ENCODE data around the gene S100G. TPM values are rescaled to one million over a fixed set of nuclear protein-coding genes. Genes with fewer than 3 reads are reported as not detected.

S100G gene
- total RNA-seq, 4 donors from 2014 or later: not detected

DNA sequence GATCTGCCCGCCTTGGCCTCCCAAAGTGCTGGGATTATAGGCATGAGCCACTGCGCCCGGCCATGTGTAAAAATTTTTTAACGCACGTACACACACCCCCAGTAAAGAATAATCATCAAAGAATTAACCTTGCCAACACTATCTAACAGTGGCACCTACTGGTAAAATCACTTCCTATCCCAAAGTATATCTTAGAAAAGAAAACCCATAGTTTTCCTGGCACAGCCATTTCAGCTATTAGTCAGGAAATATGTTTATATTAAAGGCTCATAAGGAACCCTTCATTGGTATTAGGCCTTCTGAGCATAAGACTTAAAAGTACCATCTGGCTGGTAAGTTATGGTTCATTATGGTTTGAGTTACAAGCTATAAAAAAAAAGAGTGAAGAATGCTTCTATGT lies 14.1 kb downstream of the S100G start:
- WGBS, 2 donors: 90 to 97% methylated on average over 5 of the region's 5 CpGs
- Histone ChIP-seq H3K4me1 (no peaks in the 10 kb centered on the region), H3K27me3 (no peaks in the 10 kb centered on the region), H3K4me3 (replicated peaks in 1 of 3) (no peak overlapping the region), H3K36me3 (no peaks in the 10 kb centered on the region), H3K9me3 (no peaks in the 10 kb centered on the region), H3K27ac (no peak overlapping the region)
- TF ChIP-seq, protein P1, sequence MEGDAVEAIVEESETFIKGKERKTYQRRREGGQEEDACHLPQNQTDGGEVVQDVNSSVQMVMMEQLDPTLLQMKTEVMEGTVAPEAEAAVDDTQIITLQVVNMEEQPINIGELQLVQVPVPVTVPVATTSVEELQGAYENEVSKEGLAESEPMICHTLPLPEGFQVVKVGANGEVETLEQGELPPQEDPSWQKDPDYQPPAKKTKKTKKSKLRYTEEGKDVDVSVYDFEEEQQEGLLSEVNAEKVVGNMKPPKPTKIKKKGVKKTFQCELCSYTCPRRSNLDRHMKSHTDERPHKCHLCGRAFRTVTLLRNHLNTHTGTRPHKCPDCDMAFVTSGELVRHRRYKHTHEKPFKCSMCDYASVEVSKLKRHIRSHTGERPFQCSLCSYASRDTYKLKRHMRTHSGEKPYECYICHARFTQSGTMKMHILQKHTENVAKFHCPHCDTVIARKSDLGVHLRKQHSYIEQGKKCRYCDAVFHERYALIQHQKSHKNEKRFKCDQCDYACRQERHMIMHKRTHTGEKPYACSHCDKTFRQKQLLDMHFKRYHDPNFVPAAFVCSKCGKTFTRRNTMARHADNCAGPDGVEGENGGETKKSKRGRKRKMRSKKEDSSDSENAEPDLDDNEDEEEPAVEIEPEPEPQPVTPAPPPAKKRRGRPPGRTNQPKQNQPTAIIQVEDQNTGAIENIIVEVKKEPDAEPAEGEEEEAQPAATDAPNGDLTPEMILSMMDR (IDR thresholded peaks at IDR 0.05): no peak
- no peak for TF ChIP-seq POLR2A (IDR thresholded peaks at IDR 0.05)
- intact Hi-C loops (cut with DNase I): no loop called here
- DNase-seq: no peak

DNA sequence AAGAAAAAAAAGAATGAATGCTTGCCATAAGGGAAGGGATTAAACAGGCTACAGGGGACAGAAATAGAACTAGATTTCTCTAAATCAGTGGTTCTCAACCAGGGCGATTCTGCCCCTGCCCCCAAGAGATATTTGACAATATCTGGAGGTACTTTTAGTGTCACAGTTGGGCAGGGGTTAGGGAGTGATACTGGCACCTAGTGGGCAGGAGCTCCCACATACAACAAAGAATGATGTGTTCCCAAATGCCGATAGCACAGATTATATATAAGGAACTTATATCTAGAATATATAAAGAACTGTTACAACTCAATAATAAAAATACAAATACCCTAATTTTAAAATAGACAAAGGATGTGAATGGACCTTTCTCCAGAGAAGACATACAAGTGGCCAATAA lies 14.7 kb downstream of the S100G start:
- H3K4me3 ChIP-seq (replicated peaks in 1 of 3): no peak overlapping the region
- 91 to 98% methylated on average over 2 of the region's 2 CpGs for WGBS, 2 donors
- TF ChIP-seq, protein P1 (IDR thresholded peaks at IDR 0.05): no peak
- TF ChIP-seq POLR2A (IDR thresholded peaks at IDR 0.05): no peak
- no peaks in the 10 kb centered on the region for H3K9me3 ChIP-seq
- H3K36me3 ChIP-seq: no peaks in the 10 kb centered on the region
- no peaks in the 10 kb centered on the region for H3K27me3 ChIP-seq
- no peak for DNase-seq
- no peak overlapping the region for H3K27ac ChIP-seq
- no peaks in the 10 kb centered on the region for H3K4me1 ChIP-seq
- intact Hi-C loops (cut with DNase I): no loop called here

DNA sequence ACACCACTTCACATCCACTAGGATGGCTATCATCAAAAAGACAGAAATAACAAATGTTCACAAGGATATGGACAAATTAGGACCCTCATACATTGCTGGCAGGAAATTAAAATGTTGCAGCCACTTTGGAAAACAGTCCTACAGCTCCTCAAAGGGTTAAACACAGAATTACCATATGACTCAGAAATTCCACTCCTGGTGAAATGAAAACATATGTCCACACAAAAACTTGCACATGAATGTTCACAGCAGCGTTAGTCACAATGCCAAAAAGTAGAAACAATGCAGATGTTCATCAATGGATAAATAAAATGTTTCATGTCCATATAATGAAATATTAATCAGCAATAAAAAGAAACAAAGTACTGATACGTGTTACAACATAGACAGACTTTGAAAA lies 15.1 kb downstream of the S100G start:
- no peaks in the 10 kb centered on the region for H3K9me3 ChIP-seq
- 66 to 78% methylated on average over 2 of the region's 2 CpGs for WGBS, 2 donors
- intact Hi-C loops (cut with DNase I): no loop called here
- no peaks in the 10 kb centered on the region for H3K4me1 ChIP-seq
- no peak overlapping the region for H3K27ac ChIP-seq
- DNase-seq: no peak
- TF ChIP-seq, protein P1 (IDR thresholded peaks at IDR 0.05): no peak
- H3K36me3 ChIP-seq: no peaks in the 10 kb centered on the region
- no peaks in the 10 kb centered on the region for H3K27me3 ChIP-seq
- no peak overlapping the region for H3K4me3 ChIP-seq (replicated peaks in 1 of 3)

DNA sequence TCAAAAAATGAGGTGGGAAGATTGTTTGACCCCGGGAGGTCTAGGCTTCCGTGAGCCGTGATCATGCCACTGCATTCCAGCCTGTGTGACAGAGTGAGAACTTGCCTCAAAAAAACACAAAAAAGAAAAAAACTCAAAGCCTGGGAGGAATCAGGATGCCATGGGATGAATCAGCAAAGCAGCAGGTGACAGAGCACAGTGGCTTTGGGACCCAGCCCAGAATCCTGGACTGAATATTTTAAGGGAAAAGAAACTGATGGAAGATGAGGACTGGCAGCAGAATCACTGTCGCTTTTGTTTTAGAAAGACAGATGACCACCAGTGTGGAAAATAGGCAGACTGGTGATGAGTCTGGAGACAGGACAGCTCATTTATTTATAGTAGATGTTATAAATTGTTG lies 16.6 kb downstream of the S100G start:
- no peak for DNase-seq
- no peaks in the 10 kb centered on the region for H3K9me3 ChIP-seq
- 93 to 95% methylated on average over 4 of the region's 4 CpGs for WGBS, 2 donors

DNA sequence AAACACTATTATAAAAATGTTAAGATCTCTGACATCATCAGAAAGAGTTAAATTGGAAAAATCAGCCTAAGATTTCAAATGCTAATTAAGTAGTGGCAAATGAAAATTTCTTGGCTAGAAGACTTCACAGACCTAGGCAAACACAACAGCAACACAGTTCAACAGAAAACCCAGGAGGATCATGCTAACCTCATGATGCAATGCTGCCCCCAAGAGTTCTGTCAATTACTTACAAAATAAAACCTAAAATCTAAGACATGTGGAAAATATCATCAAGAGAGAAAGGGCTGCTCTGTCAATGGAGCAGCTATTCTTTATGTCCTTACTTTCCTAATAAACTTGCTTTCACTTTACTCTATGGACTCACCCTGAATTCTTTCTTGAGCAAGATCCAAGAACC lies 21.0 kb downstream of the S100G start:
- H3K27ac ChIP-seq: no peak overlapping the region
- DNase-seq: no peak
- no peak for TF ChIP-seq POLR2A (IDR thresholded peaks at IDR 0.05)
- TF ChIP-seq, protein P1 (IDR thresholded peaks at IDR 0.05): peak in 2 of 6 experiments; percentile 14 to 20

More for the DNA sequence above, 16.6 kb downstream of the S100G start:
- Histone ChIP-seq H3K27ac (no peak overlapping the region), H3K27me3 (no peaks in the 10 kb centered on the region), H3K4me1 (no peaks in the 10 kb centered on the region), H3K36me3 (no peaks in the 10 kb centered on the region), H3K4me3 (replicated peaks in 1 of 3) (no peak overlapping the region)
- intact Hi-C loops (cut with DNase I): no loop called here
- no peak for TF ChIP-seq POLR2A (IDR thresholded peaks at IDR 0.05)
- TF ChIP-seq, protein P1 (IDR thresholded peaks at IDR 0.05): no peak

More for the DNA sequence above, 21.0 kb downstream of the S100G start:
- intact Hi-C loops (cut with DNase I): no loop called here
- H3K4me3 ChIP-seq (replicated peaks in 1 of 3): no peak overlapping the region
- H3K27me3 ChIP-seq: no peaks in the 10 kb centered on the region
- H3K4me1 ChIP-seq: no peaks in the 10 kb centered on the region
- H3K9me3 ChIP-seq: no peaks in the 10 kb centered on the region
- H3K36me3 ChIP-seq: no peaks in the 10 kb centered on the region
